HepG2 (cell line): ENCODE results near the gene PRDM7. TPM values are rescaled to one million over a fixed set of nuclear protein-coding genes. Genes with fewer than 3 reads are reported as not detected.

Source experiments
- ATAC-seq: fragments of 200-7000 bp; cut with Tn5 transposase; 3 replicates; pipeline ENCODE4 v1.9.1; 2020; ENCODE audit warnings: mild to moderate bottlenecking, moderate library complexity
- BruUV-seq: library from RNA; stranded (reverse); fragments of 400-500 nt; replicated peaks from 2 replicates; lab custom pipeline; 2021; lab: Mats Ljungman, UMichigan
- CTCF ChIA-PET: fragments of 300-600 bp; formaldehyde crosslinking; extraction: SDS; loops from one replicate; lab custom pipeline; 2021; ENCODE audit warnings: low total read pairs, inconsistent platforms, low intra/inter-chr PET ratio; lab: Yijun Ruan, JAX
- POLR2A ChIA-PET: fragments of 350-600 bp; sonication (Branson Sonifier 250); formaldehyde crosslinking; loops from one replicate; lab custom pipeline; 2020; ENCODE audit warnings: antibody characterized with exemption, inconsistent platforms; lab: Yijun Ruan, JAX
- DNase-seq: peaks from one replicate; pipeline ENCODE4 v3.0.0-alpha.2; 2015; ENCODE audit warnings: low spot score
- FAIRE-seq: peaks from 3 replicates; lab custom pipeline; 2011; peaks lifted over from hg19 to GRCh38; lab: Jason Lieb, UNC
- H2AFZ ChIP-seq: one replicate; pipeline ENCODE4 v1.6.1; 2011; ENCODE audit warnings: low read length, inconsistent platforms
- H3K27ac ChIP-seq: fragments of 300-600 bp; 3 replicates; pipeline ENCODE4 v1.8.0; 2011; ENCODE audit warnings: mixed run types, mild to moderate bottlenecking, mixed read lengths, low read length, inconsistent platforms; ENCODE audit not compliant: insufficient read depth; ENCODE audit errors: extremely low read length
- H3K27me3 ChIP-seq, 2 experiments: fragments of 200-600 bp in 1 of 2; 2 replicates in 1 of 2; 3 replicates in 1 of 2; pipeline versions ENCODE4 v1.6.0 to v1.8.0; 2011; ENCODE audit warnings: low read length in 2 of 2, mild to moderate bottlenecking in 2 of 2, moderate library complexity in 2 of 2, inconsistent platforms in 1 of 2; ENCODE audit not compliant: insufficient read depth in 2 of 2, control insufficient read depth in 1 of 2
- H3K36me3 ChIP-seq, 2 experiments: fragments of 200-600 bp in 1 of 2; replicated peaks in 1 of 2; 2 replicates in 1 of 2; 3 replicates in 1 of 2; pipeline versions ENCODE4 v1.5.1 to v1.8.0; 2011; ENCODE audit warnings: low read length in 2 of 2, inconsistent platforms in 1 of 2; ENCODE audit not compliant: insufficient read depth in 2 of 2, control insufficient read depth in 1 of 2
- H3K4me1 ChIP-seq: 2 replicates; pipeline ENCODE4 v1.5.1; 2012; ENCODE audit warnings: low read length, inconsistent platforms; ENCODE audit not compliant: insufficient read depth
- H3K4me2 ChIP-seq: 2 replicates; pipeline ENCODE4 v1.6.0; 2011; ENCODE audit warnings: low read depth, low read length, inconsistent platforms
- H3K4me3 ChIP-seq, 3 experiments: fragments of 200-600 bp in 1 of 3; sonication (generic), shearing (Covaris generic) in 1 of 3; replicated peaks in 1 of 3; 2 replicates each; pipeline ENCODE4 v1.5.1; 2011 to 2016; ENCODE audit warnings: low read length in 3 of 3, inconsistent platforms in 2 of 3, low read depth in 2 of 3, mild to moderate bottlenecking in 2 of 3, control low read depth in 1 of 3, mixed read lengths in 1 of 3; ENCODE audit not compliant: insufficient read depth in 1 of 3
- H3K79me2 ChIP-seq: one replicate; pipeline ENCODE4 v1.6.1; 2011; ENCODE audit warnings: low read length, inconsistent platforms; ENCODE audit not compliant: insufficient read depth
- H3K9ac ChIP-seq: 2 replicates; pipeline ENCODE4 v1.6.0; 2011; ENCODE audit warnings: mild to moderate bottlenecking, low read depth, low read length, inconsistent platforms; ENCODE audit not compliant: insufficient read depth
- H3K9me3 ChIP-seq: 2 replicates; pipeline ENCODE4 v1.5.1; 2012; ENCODE audit warnings: mild to moderate bottlenecking, low read length
- H4K20me1 ChIP-seq: 2 replicates; pipeline ENCODE4 v1.6.0; 2011; ENCODE audit warnings: inconsistent platforms, mild to moderate bottlenecking, low read length, moderate library complexity; ENCODE audit not compliant: insufficient read depth
- ELF3 ChIP-seq: IDR thresholded peaks from 2 replicates; pipeline ENCODE4 v1.6.1; 2016; ENCODE audit warnings: missing genetic modification reagents, missing compliant biosample characterization
- GATAD2A ChIP-seq: IDR thresholded peaks from 2 replicates; pipeline ENCODE4 v1.6.1; 2016
- MEIS2 ChIP-seq: sonication (generic); formaldehyde crosslinking; IDR thresholded peaks from 2 replicates; pipeline ENCODE4 v1.9.0; 2021; ENCODE audit warnings: mild to moderate bottlenecking, missing genetic modification reagents
- MTF1 ChIP-seq: sonication (generic); formaldehyde crosslinking; IDR thresholded peaks from 2 replicates; pipeline ENCODE4 v1.5.0; 2020; ENCODE audit warnings: missing genetic modification reagents
- POLR2AphosphoS2 ChIP-seq: IDR thresholded peaks from 2 replicates; pipeline ENCODE4 v1.6.1; 2011; ENCODE audit warnings: low read depth, low read length, improper control_type of control experiment
- RXRA ChIP-seq: sonication (generic); formaldehyde crosslinking; IDR thresholded peaks from 2 replicates; pipeline ENCODE4 v1.5.1; 2020; ENCODE audit warnings: missing genetic modification reagents
- SSRP1 ChIP-seq: IDR thresholded peaks from 2 replicates; pipeline ENCODE4 v1.6.1; 2016; ENCODE audit warnings: control low read depth
- ZBED4 ChIP-seq: sonication (generic); formaldehyde crosslinking; IDR thresholded peaks from 2 replicates; pipeline ENCODE4 v1.4.0; 2020; ENCODE audit warnings: missing genetic modification reagents, borderline replicate concordance
- ZFYVE20 ChIP-seq: sonication (generic); formaldehyde crosslinking; IDR thresholded peaks from 2 replicates; pipeline ENCODE4 v1.8.0; 2023; ENCODE audit warnings: low read depth, mild to moderate bottlenecking, moderate library complexity, missing genetic modification reagents, borderline replicate concordance
- ZNF547 ChIP-seq: sonication (generic); formaldehyde crosslinking; IDR thresholded peaks from 2 replicates; pipeline ENCODE4 v1.5.1; 2020; ENCODE audit warnings: mild to moderate bottlenecking, missing genetic modification reagents
- WGBS: methylation state at CpG from one replicate; pipeline ENCODE4 v1.1.6; 2017; ENCODE audit warnings: low lambda C conversion rate; 5-methylcytosine and 5-hydroxymethylcytosine counted together
- in situ Hi-C: cut with HindIII; loops from 2 replicates; pipeline ENCODE4 v1.10.0; 2017; ENCODE audit warnings: low pct_unique_long_range_greater_than_20kb; ENCODE audit not compliant: extremely low pct_ligation_motif_present
- intact Hi-C: fragments of 100-400 bp; cut with micrococcal nuclease; formaldehyde crosslinking; loops from one replicate; pipeline ENCODE4 v1.10.0; 2022; ENCODE audit not compliant: unreplicated experiment
- polyA plus RNA-seq, 8 experiments: library from polyadenylated mRNA; depleted of rRNA in 3 of 8; stranded (reverse) in 7 of 8; unstranded in 1 of 8; fragments of >200 nt; fragmentation: Illumina TruSeq in 4 of 8; extraction: Trizol in 4 of 8; gene quantifications; 2 replicates each; pipeline versions ENCODE4 v1.2.1 to v1.2.3, GENCODE V29; 2011 to 2016; ENCODE audit warnings: low read depth in 4 of 8, missing spikeins in 1 of 8, mixed read lengths in 1 of 8; ENCODE audit not compliant: insufficient read depth in 1 of 8
- total RNA-seq, 5 experiments: library from RNA; depleted of rRNA; stranded (reverse); fragments of >200 nt; fragmentation: Illumina TruSeq; extraction: Trizol; gene quantifications; 2 replicates each; pipeline ENCODE4 v1.2.3, GENCODE V29; 2016; ENCODE audit warnings: low read depth in 1 of 5
- TF ChIP-seq, protein P1 (sequence below): sonication (generic); formaldehyde crosslinking; IDR thresholded peaks from 2 replicates; pipeline ENCODE4 v1.4.0; 2020; ENCODE audit warnings: mild to moderate bottlenecking, missing genetic modification reagents

The PRDM7 gene
- total and polyA plus RNA-seq, 2 of the 13 experiments (the other 11 are each of a cell fraction or from before 2014, with no cell fraction given) = not detected

GRCh38 chr16:90023078-90023447, 54.1 kb downstream of the PRDM7 start (continued):
- TF ChIP-seq ZFYVE20 = no peak
- TF ChIP-seq ELF3 (CRISPR knock-in tag) = no peak
- 0 out of 2 replicates have a peak, but pooled peaks have one; percentile 1 for TF ChIP-seq MEIS2 (CRISPR knock-in tag)
- TF ChIP-seq ZNF547 (CRISPR knock-in tag) = no peak
- TF ChIP-seq MTF1 = no peak

- intact Hi-C loops (loop anchor here (5.0 kb wide), 1 partner anchor 100 kb away; the partner anchor contains the start of gene TUBB3), in situ Hi-C loops (loop anchor here (5.0 kb wide), 1 partner anchor 100 kb away; the partner anchor contains the start of gene TUBB3)
- Histone ChIP-seq H3K27ac (peak overlapping the region; percentile 75), H3K79me2 (peaks cover 8% of the 10 kb centered on the region), H3K36me3 (peaks cover 0 to 2% of the 10 kb centered on the region in 2 experiments; a peak in 1 of 5 replicates), H3K27me3 (no peaks in the 10 kb centered on the region; a peak in 1 of 5 replicates), H3K9ac (peak overlapping the region; percentile 81), H3K4me2 (peak overlapping the region; percentile 92), H3K9me3 (no peaks in the 10 kb centered on the region), H3K4me3 (peak overlapping the region; percentile 82 to 87 (median 82)), H3K4me1 (peaks cover 44% of the 10 kb centered on the region), H4K20me1 (no peaks in the 10 kb centered on the region), H2AFZ (no peak overlapping the region)
- 5% methylated on average over 20 of the region's 57 CpGs for WGBS
- FAIRE-seq = peak; percentile 86
- ChIA-PET CTCF (no interaction called here), POLR2A (interaction anchor here (0.7 to 2.3 kb wide), 6 partner anchors 24 to 201 kb away, joined by 3 to 7 read pairs (median 4); partner anchors contain the start of gene TUBB3)
- ATAC-seq = peak; percentile 79
- DNase-seq = peak; percentile 92
- TSS peak; percentile 59 for BruUV-seq
- TF ChIP-seq RXRA = peak; percentile 66; the same call in 1 of the 2 replicates
- TF ChIP-seq, protein P1, sequence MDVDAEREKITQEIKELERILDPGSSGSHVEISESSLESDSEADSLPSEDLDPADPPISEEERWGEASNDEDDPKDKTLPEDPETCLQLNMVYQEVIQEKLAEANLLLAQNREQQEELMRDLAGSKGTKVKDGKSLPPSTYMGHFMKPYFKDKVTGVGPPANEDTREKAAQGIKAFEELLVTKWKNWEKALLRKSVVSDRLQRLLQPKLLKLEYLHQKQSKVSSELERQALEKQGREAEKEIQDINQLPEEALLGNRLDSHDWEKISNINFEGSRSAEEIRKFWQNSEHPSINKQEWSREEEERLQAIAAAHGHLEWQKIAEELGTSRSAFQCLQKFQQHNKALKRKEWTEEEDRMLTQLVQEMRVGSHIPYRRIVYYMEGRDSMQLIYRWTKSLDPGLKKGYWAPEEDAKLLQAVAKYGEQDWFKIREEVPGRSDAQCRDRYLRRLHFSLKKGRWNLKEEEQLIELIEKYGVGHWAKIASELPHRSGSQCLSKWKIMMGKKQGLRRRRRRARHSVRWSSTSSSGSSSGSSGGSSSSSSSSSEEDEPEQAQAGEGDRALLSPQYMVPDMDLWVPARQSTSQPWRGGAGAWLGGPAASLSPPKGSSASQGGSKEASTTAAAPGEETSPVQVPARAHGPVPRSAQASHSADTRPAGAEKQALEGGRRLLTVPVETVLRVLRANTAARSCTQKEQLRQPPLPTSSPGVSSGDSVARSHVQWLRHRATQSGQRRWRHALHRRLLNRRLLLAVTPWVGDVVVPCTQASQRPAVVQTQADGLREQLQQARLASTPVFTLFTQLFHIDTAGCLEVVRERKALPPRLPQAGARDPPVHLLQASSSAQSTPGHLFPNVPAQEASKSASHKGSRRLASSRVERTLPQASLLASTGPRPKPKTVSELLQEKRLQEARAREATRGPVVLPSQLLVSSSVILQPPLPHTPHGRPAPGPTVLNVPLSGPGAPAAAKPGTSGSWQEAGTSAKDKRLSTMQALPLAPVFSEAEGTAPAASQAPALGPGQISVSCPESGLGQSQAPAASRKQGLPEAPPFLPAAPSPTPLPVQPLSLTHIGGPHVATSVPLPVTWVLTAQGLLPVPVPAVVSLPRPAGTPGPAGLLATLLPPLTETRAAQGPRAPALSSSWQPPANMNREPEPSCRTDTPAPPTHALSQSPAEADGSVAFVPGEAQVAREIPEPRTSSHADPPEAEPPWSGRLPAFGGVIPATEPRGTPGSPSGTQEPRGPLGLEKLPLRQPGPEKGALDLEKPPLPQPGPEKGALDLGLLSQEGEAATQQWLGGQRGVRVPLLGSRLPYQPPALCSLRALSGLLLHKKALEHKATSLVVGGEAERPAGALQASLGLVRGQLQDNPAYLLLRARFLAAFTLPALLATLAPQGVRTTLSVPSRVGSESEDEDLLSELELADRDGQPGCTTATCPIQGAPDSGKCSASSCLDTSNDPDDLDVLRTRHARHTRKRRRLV = peak; percentile 95
- no peak for TF ChIP-seq SSRP1
- TF ChIP-seq POLR2AphosphoS2 = no peak
- TF ChIP-seq ZBED4 (CRISPR knock-in tag) = 0 out of 2 replicates have a peak, but pooled peaks have one; percentile 52
- peak; percentile 61; the same call in 1 of the 2 replicates for TF ChIP-seq GATAD2A (CRISPR knock-in tag)
These were observed 54.7 kb downstream of the PRDM7 start for GRCh38 chr16:90022209-90023077.
